Measurements from ENCODE around the gene OR51D1. TPM values are rescaled to one million over a fixed set of nuclear protein-coding genes. Genes with fewer than 3 reads are reported as not detected.

The OR51D1 gene
- total RNA-seq, 1 donor from 2014 or later: not detected

DNA sequence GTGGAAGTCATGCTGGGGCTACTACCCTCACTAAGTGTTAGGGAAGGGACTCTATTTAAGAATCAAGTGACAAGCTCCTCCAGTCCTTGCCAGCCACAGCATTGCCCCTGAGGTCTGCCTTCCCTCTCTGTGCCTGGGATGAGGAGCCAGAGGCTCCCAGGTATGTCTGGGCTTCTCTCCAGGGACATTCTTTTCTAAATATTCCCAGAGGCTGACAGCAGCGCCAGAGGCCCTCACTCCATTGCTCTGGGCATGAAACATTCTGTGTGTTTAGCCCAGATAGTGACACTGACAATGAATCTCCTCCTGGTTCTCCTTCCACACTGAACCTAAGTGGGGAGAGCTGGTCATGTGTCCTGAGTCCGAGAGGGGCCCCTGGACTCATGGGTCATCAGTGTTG lies 8.7 kb downstream of the OR51D1 start:
- peaks cover 2% of the 10 kb centered on the region for H3K4me1 Mint-ChIP-seq (ENCODE audit: low read depth)
- no peak for DNase-seq (ENCODE audit: low spot score, unreplicated experiment)
- no peak overlapping the region for H3K4me3 Mint-ChIP-seq (ENCODE audit: low read depth)
- no peaks in the 10 kb centered on the region for H3K9me3 Mint-ChIP-seq (ENCODE audit: low read depth)
- TF ChIP-seq, protein P1, sequence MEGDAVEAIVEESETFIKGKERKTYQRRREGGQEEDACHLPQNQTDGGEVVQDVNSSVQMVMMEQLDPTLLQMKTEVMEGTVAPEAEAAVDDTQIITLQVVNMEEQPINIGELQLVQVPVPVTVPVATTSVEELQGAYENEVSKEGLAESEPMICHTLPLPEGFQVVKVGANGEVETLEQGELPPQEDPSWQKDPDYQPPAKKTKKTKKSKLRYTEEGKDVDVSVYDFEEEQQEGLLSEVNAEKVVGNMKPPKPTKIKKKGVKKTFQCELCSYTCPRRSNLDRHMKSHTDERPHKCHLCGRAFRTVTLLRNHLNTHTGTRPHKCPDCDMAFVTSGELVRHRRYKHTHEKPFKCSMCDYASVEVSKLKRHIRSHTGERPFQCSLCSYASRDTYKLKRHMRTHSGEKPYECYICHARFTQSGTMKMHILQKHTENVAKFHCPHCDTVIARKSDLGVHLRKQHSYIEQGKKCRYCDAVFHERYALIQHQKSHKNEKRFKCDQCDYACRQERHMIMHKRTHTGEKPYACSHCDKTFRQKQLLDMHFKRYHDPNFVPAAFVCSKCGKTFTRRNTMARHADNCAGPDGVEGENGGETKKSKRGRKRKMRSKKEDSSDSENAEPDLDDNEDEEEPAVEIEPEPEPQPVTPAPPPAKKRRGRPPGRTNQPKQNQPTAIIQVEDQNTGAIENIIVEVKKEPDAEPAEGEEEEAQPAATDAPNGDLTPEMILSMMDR (IDR thresholded peaks at IDR 0.05; ENCODE audit: unreplicated experiment): no peak
- peaks cover 13% of the 10 kb centered on the region for H3K27me3 Mint-ChIP-seq
- H3K27ac Mint-ChIP-seq: no peak overlapping the region
- no peaks in the 10 kb centered on the region for H3K36me3 Mint-ChIP-seq (ENCODE audit: insufficient read depth)

DNA sequence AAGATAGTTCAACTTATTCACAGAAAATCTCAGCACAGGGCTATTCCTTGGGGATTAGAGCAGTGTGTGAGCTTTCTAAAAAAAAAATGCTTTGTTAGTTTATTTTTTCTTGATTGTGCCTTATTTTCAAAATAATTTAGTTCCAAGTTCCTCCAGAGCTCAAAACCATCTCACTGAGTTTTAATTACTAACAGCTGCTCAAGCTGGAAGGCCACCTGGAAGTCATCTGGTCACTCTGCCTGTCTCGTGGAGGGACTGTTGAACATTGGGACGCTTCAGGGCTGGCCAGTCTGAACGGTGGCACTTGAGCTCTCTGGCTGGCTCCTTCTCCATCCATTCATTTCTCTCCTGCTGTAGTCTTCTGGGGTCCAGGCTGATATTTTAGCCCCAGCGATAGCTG lies 10.5 kb downstream of the OR51D1 start:
- Mint-ChIP-seq H3K36me3 (ENCODE audit: insufficient read depth) (no peaks in the 10 kb centered on the region), H3K4me1 (ENCODE audit: low read depth) (peaks cover 2% of the 10 kb centered on the region), H3K4me3 (ENCODE audit: low read depth) (no peak overlapping the region), H3K9me3 (ENCODE audit: low read depth) (no peaks in the 10 kb centered on the region), H3K27me3 (peaks cover 13% of the 10 kb centered on the region), H3K27ac (no peak overlapping the region)
- DNase-seq (ENCODE audit: low spot score, unreplicated experiment): no peak
- TF ChIP-seq, protein P1 (IDR thresholded peaks at IDR 0.05; ENCODE audit: unreplicated experiment): no peak

DNA sequence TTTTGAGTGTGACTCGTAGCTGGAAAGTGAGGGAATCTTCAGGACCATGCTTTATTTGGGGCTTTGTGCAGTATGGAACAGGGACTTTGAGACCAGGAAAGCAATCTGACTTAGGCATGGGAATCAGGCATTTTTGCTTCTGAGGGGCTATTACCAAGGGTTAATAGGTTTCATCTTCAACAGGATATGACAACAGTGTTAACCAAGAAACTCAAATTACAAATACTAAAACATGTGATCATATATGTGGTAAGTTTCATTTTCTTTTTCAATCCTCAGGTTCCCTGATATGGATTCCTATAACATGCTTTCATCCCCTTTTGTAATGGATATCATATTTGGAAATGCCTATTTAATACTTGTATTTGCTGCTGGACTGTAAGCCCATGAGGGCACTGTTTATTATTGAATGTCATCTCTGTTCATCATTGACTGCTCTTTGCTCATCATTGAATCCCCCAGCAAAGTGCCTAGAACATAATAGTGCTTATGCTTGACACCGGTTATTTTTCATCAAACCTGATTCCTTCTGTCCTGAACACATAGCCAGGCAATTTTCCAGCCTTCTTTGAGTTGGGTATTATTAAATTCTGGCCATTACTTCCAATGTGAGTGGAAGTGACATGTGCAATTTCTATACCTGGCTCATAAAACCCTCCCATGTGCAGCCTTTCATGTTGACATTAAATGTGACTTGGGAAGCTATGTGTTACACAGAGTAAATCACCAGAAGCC lies 17.5 kb downstream of the OR51D1 start:
- Mint-ChIP-seq H3K9me3 (ENCODE audit: low read depth) (no peaks in the 10 kb centered on the region), H3K36me3 (ENCODE audit: insufficient read depth) (no peaks in the 10 kb centered on the region), H3K4me3 (ENCODE audit: low read depth) (no peak overlapping the region), H3K27me3 (peaks cover 3% of the 10 kb centered on the region), H3K4me1 (ENCODE audit: low read depth) (peaks cover 6% of the 10 kb centered on the region), H3K27ac (no peak overlapping the region)
- no peak for DNase-seq (ENCODE audit: low spot score, unreplicated experiment)
- TF ChIP-seq, protein P1 (IDR thresholded peaks at IDR 0.05; ENCODE audit: unreplicated experiment): no peak

DNA sequence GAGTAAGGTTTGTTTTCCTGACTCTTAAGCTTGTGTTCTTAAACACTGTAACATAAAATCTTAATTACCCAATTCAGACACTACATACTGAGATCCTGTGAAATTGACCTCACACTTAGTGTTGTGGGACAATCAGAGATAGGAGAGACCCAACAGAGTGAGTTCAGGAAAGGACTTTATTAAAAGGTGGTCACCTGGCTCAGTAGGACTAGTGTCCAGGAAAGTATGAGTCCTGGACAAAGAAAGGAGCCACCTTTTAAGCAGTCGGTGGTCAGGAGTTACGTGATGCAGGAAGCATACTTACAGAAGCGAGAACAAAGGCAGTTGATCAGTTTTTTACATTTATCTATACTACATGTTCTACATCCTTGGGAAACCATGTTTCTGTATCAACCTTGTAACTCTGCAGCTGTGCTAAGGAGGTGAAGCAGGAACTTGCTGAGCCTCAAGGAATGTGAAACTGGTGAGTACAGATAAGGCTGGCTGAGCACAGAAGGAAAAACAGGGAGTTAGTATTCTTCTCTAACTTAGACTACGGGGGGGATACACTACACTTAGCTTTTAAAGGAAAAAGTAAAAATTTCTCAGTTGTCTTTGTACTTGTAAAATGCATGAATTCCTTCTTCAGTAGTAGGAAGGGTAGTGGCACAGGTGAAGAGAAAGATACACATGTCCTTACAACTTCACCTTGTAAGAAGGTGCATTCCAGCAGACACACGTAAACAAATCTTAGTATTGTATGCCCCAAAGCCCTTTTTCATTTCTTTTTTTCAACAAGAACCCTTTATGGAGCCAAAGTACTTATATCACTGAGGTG lies 21.6 kb downstream of the OR51D1 start:
- Mint-ChIP-seq H3K4me3 (ENCODE audit: low read depth) (no peak overlapping the region), H3K36me3 (ENCODE audit: insufficient read depth) (no peaks in the 10 kb centered on the region)

DNA sequence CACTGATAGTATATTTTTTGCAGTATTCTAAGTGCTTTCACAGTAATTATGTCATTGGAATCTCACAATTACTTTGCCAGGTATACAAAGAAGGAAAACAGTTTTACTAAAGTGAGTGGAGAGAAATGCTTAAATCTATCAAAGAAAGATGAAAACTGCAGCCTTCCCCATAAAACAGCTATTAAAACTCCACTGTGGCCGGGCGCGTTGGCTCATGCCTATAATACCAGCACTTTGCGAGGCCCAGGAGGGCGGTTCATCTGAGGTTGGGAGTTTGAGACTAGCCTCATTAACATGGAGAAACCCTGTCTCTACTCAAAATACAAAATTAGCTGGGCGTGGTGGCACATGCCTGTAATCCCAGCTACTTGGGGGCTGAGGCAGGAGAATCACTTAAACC lies 25.6 kb downstream of the OR51D1 start:
- Mint-ChIP-seq H3K4me1 (ENCODE audit: low read depth) (peaks cover 6% of the 10 kb centered on the region), H3K27ac (no peak overlapping the region), H3K4me3 (ENCODE audit: low read depth) (no peak overlapping the region), H3K27me3 (no peaks in the 10 kb centered on the region), H3K9me3 (ENCODE audit: low read depth) (no peaks in the 10 kb centered on the region), H3K36me3 (ENCODE audit: insufficient read depth) (no peaks in the 10 kb centered on the region)
- TF ChIP-seq, protein P1 (IDR thresholded peaks at IDR 0.05; ENCODE audit: unreplicated experiment): no peak
- DNase-seq (ENCODE audit: low spot score, unreplicated experiment): no peak

More for the DNA sequence above, 21.6 kb downstream of the OR51D1 start:
- TF ChIP-seq, protein P1 (IDR thresholded peaks at IDR 0.05; ENCODE audit: unreplicated experiment): no peak
- Mint-ChIP-seq H3K4me1 (ENCODE audit: low read depth) (peaks cover 6% of the 10 kb centered on the region), H3K27ac (no peak overlapping the region), H3K27me3 (no peaks in the 10 kb centered on the region), H3K9me3 (ENCODE audit: low read depth) (no peaks in the 10 kb centered on the region)
- no peak for DNase-seq (ENCODE audit: low spot score, unreplicated experiment)

All from progenitor cell of endocrine pancreas (in vitro differentiated cells).